ENCODE results near the gene SND1. TPM values are rescaled to one million over a fixed set of nuclear protein-coding genes. Genes with fewer than 3 reads are reported as not detected.

Gene SND1
- total RNA-seq, 1 experiment from 2014 or later: 218 TPM

DNA sequence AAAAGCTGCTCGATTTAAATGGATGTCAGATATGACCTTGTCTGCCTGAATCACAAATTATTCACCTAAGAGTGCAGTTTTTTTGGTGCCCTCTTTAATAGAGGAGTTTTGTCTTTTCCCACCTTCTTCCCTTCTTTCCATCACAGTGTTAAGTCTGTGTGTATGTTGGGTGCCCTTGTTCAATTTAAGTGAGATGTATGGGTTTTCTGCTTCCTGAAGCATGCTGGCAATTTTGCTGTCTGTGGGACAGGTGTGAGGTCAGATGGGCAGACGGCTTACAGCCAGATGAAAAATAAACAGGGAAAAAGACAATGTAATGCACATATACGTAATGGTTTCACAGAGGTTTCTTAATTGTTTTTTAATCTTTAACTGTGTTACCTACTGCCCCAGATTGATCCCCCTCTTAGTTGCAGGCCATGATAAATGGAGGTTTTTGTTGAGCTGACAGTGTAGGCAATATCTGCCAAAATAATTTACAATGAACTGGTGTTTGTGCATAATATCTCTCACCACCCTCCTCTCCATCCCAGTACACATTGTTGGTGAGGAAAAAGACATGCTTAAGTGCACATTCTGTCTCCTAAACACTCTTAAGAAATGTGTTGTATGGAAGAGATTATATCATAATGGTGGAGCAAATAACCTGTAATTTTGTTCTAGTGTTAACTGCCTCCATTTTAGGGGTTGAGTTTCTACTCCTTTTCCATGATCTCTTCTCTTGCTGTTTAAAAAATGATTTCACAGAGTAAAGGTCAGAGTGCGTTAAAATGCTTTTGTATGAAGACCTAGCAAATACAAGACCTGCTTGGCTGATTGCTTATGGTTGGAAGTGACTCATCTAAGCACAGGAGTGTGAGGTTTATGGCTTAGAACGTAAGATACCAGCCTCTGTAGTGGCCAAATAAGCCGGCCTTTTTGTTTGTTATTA lies 255.4 kb downstream of the SND1 start:
- Histone ChIP-seq H3K23me2 (ENCODE audit: insufficient read length, low read depth, low read length, poor library complexity, severe bottlenecking) (no peaks in the 10 kb centered on the region), H3K56ac (ENCODE audit: insufficient read length, low read depth, low read length) (no peak overlapping the region), H3K18ac (ENCODE audit: insufficient read length, low read depth, low read length) (no peak overlapping the region), H4K8ac (replicated peaks; ENCODE audit: insufficient read length, low read depth, low read length) (no peak overlapping the region), H3K9me3 (ENCODE audit: control insufficient read depth, low read depth, low read length) (no peaks in the 10 kb centered on the region), H3K79me1 (ENCODE audit: insufficient read depth, low read depth, low read length, poor library complexity, severe bottlenecking) (no peaks in the 10 kb centered on the region), H2AFZ (ENCODE audit: low read length) (no peak overlapping the region), H2BK120ac (ENCODE audit: low read depth, low read length, poor library complexity, severe bottlenecking) (no peak overlapping the region), H3K23ac (ENCODE audit: insufficient read length, low read depth, low read length) (no peak overlapping the region), H3K9ac (ENCODE audit: extremely low read depth, insufficient read length, low read length) (no peak overlapping the region), H3K4me2 (ENCODE audit: insufficient read depth, insufficient read length, low read length) (no peak overlapping the region), H3K4me1 (ENCODE audit: insufficient read depth, low read length) (peaks cover 13% of the 10 kb centered on the region; the same call in 1 of the 2 replicates), H2AK5ac (ENCODE audit: insufficient read length, low read length) (no peak overlapping the region), H3K79me2 (ENCODE audit: insufficient read depth, low read length) (no peaks in the 10 kb centered on the region), H4K5ac (ENCODE audit: insufficient read length, low read depth, low read length) (no peak overlapping the region), H2BK12ac (ENCODE audit: insufficient read length, low read depth, low read length) (no peak overlapping the region), H3K27ac (ENCODE audit: insufficient read length, low read depth, low read length) (no peak overlapping the region), H2BK20ac (ENCODE audit: low read depth, low read length, poor library complexity, severe bottlenecking) (no peak overlapping the region), H3T11ph (ENCODE audit: low read length) (no peak overlapping the region), H3K14ac (ENCODE audit: insufficient read depth, low read length) (no peak overlapping the region), H4K91ac (ENCODE audit: insufficient read length, low read depth, low read length) (no peak overlapping the region), H3K4ac (ENCODE audit: low read depth, low read length) (no peak overlapping the region), H2BK5ac (ENCODE audit: insufficient read length, low read length) (no peak overlapping the region), H3K27me3 (ENCODE audit: insufficient read depth, low read length) (no peaks in the 10 kb centered on the region), H4K20me1 (ENCODE audit: control insufficient read depth, insufficient read depth, insufficient read length) (no peaks in the 10 kb centered on the region), H2BK15ac (ENCODE audit: low read depth, low read length) (no peak overlapping the region)
- Mint-ChIP-seq H3K9me3 (no peaks in the 10 kb centered on the region; a peak in 1 of 5 replicates), H3K4me1 (peaks cover 28 to 30% of the 10 kb centered on the region in 2 experiments), H3K27ac (peak overlapping the region in 1 of 3 experiments; percentile 4; a peak in 1 of 7 replicates), H3K36me3 (ENCODE audit: insufficient read depth in 1 of 3, low read depth in 3 of 3) (peaks cover 0 to 1% (median 0%) of the 10 kb centered on the region in 3 experiments; a peak in 4 of 7 replicates), H3K27me3 (ENCODE audit: low read depth) (no peaks in the 10 kb centered on the region), H3K4me3 (no peak overlapping the region)
- TF ChIP-seq, protein P1, sequence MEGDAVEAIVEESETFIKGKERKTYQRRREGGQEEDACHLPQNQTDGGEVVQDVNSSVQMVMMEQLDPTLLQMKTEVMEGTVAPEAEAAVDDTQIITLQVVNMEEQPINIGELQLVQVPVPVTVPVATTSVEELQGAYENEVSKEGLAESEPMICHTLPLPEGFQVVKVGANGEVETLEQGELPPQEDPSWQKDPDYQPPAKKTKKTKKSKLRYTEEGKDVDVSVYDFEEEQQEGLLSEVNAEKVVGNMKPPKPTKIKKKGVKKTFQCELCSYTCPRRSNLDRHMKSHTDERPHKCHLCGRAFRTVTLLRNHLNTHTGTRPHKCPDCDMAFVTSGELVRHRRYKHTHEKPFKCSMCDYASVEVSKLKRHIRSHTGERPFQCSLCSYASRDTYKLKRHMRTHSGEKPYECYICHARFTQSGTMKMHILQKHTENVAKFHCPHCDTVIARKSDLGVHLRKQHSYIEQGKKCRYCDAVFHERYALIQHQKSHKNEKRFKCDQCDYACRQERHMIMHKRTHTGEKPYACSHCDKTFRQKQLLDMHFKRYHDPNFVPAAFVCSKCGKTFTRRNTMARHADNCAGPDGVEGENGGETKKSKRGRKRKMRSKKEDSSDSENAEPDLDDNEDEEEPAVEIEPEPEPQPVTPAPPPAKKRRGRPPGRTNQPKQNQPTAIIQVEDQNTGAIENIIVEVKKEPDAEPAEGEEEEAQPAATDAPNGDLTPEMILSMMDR (conservative IDR thresholded peaks at IDR 0.05): no peak
- no peak for DNase-seq
- no CpG with 5 or more reads among the region's 6 CpGs for WGBS (ENCODE audit: extremely low coverage, insufficient read length, low lambda C conversion rate)

Data from H9 (cell line).